DOHH2 (cell line): ENCODE results near the gene UMODL1.

Experiments
- H3F3A ChIP-seq: fragments of 200-600 bp; sonication (generic), shearing (Covaris generic); 2 replicates; pipeline ENCODE4 v1.6.0; 2016; ENCODE audit warnings: antibody characterized with exemption, mild to moderate bottlenecking; ENCODE audit not compliant: control insufficient read depth, insufficient read depth
- H3K27ac ChIP-seq: fragments of 200-600 bp; sonication (generic); 2 replicates; pipeline ENCODE4 v1.5.1; 2014; ENCODE audit warnings: low read depth, mild to moderate bottlenecking, low read length, moderate library complexity
- H3K27me3 ChIP-seq: fragments of 200-600 bp; sonication (generic); 2 replicates; pipeline ENCODE4 v1.6.1; 2014; ENCODE audit warnings: mild to moderate bottlenecking, low read length, mixed read lengths; ENCODE audit not compliant: control insufficient read depth
- H3K36me3 ChIP-seq: fragments of 200-600 bp; sonication (generic); 2 replicates; pipeline ENCODE4 v1.6.1; 2014; ENCODE audit warnings: mild to moderate bottlenecking, low read length, moderate library complexity, mixed read lengths; ENCODE audit not compliant: control insufficient read depth
- H3K4me1 ChIP-seq: fragments of 200-600 bp; sonication (generic); 2 replicates; pipeline ENCODE4 v1.6.1; 2014; ENCODE audit warnings: mild to moderate bottlenecking, low read length, mixed read lengths; ENCODE audit not compliant: control insufficient read depth
- H3K4me2 ChIP-seq: fragments of 200-600 bp; sonication (generic); 2 replicates; pipeline ENCODE4 v1.6.0; 2014; ENCODE audit warnings: mild to moderate bottlenecking, low read length, moderate library complexity
- H3K4me3 ChIP-seq: fragments of 200-600 bp; sonication (generic); 2 replicates; pipeline ENCODE4 v1.5.1; 2014; ENCODE audit warnings: mild to moderate bottlenecking, low read length, mixed read lengths
- H3K79me2 ChIP-seq: fragments of 200-600 bp; sonication (generic); 2 replicates; pipeline ENCODE4 v1.6.1; 2014; ENCODE audit warnings: mild to moderate bottlenecking, low read length, mixed read lengths; ENCODE audit not compliant: control insufficient read depth
- H3K9me2 ChIP-seq: fragments of 200-600 bp; sonication (generic); replicated peaks from 2 replicates; pipeline ENCODE4 v1.6.1; 2014; ENCODE audit warnings: mild to moderate bottlenecking, low read length, mixed read lengths; ENCODE audit not compliant: control insufficient read depth
- H3K9me3 ChIP-seq: fragments of 200-600 bp; sonication (generic); 2 replicates; pipeline ENCODE4 v1.6.1; 2014; ENCODE audit warnings: antibody characterized with exemption, low read length, mixed read lengths; ENCODE audit not compliant: control insufficient read depth, insufficient read depth
- H4K20me1 ChIP-seq: fragments of 200-600 bp; sonication (generic); 2 replicates; pipeline ENCODE4 v1.6.0; 2014; ENCODE audit warnings: low read depth, mild to moderate bottlenecking, antibody characterized with exemption, low read length, moderate library complexity; ENCODE audit not compliant: control insufficient read depth, insufficient read depth
- EZH2phosphoT487 ChIP-seq: fragments of 200-600 bp; sonication (generic); IDR thresholded peaks from 2 replicates; pipeline ENCODE4 v1.6.1; 2017; ENCODE audit warnings: borderline replicate concordance, mild to moderate bottlenecking, antibody characterized with exemption, low read length, moderate library complexity, mixed read lengths
- TF ChIP-seq, protein P1 (sequence below): fragments of 200-600 bp; sonication (generic); IDR thresholded peaks from one replicate; pipeline ENCODE4 v1.5.1; 2014; ENCODE audit warnings: antibody characterized with exemption, mild to moderate bottlenecking, low read depth, low read length; ENCODE audit not compliant: poor library complexity, severe bottlenecking

UMODL1 gene

GRCh38 chr21:42079008-42079938 is 8.2 kb downstream of the UMODL1 start:
- Histone ChIP-seq H3K9me2 (no peaks in the 10 kb centered on the region), H3F3A (no peaks in the 10 kb centered on the region), H4K20me1 (no peaks in the 10 kb centered on the region), H3K4me1 (no peaks in the 10 kb centered on the region), H3K36me3 (no peaks in the 10 kb centered on the region), H3K27ac (no peak overlapping the region), H3K79me2 (no peaks in the 10 kb centered on the region), H3K4me2 (no peak overlapping the region), H3K4me3 (no peak overlapping the region), H3K27me3 (peaks cover 10% of the 10 kb centered on the region; the same call in 1 of the 2 replicates), H3K9me3 (no peaks in the 10 kb centered on the region)
- TF ChIP-seq, protein P1, sequence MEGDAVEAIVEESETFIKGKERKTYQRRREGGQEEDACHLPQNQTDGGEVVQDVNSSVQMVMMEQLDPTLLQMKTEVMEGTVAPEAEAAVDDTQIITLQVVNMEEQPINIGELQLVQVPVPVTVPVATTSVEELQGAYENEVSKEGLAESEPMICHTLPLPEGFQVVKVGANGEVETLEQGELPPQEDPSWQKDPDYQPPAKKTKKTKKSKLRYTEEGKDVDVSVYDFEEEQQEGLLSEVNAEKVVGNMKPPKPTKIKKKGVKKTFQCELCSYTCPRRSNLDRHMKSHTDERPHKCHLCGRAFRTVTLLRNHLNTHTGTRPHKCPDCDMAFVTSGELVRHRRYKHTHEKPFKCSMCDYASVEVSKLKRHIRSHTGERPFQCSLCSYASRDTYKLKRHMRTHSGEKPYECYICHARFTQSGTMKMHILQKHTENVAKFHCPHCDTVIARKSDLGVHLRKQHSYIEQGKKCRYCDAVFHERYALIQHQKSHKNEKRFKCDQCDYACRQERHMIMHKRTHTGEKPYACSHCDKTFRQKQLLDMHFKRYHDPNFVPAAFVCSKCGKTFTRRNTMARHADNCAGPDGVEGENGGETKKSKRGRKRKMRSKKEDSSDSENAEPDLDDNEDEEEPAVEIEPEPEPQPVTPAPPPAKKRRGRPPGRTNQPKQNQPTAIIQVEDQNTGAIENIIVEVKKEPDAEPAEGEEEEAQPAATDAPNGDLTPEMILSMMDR, result no peak
- TF ChIP-seq EZH2phosphoT487, result no peak

- no peaks in the 10 kb centered on the region for H3K9me3 ChIP-seq
- H3K27me3 ChIP-seq, result peaks cover 10% of the 10 kb centered on the region; the same call in 1 of the 2 replicates
- H3K4me3 ChIP-seq, result no peak overlapping the region
- H3K4me1 ChIP-seq, result no peaks in the 10 kb centered on the region
- H3K79me2 ChIP-seq, result no peaks in the 10 kb centered on the region
- no peaks in the 10 kb centered on the region for H4K20me1 ChIP-seq
- no peak overlapping the region for H3K27ac ChIP-seq
- H3K4me2 ChIP-seq, result no peak overlapping the region
- no peaks in the 10 kb centered on the region for H3K36me3 ChIP-seq
- H3K9me2 ChIP-seq, result no peaks in the 10 kb centered on the region
- TF ChIP-seq EZH2phosphoT487, result no peak
- TF ChIP-seq, protein P1, result no peak
- no peaks in the 10 kb centered on the region for H3F3A ChIP-seq
These were observed 9.0 kb downstream of the UMODL1 start for GRCh38 chr21:42079939-42080787.

DNA sequence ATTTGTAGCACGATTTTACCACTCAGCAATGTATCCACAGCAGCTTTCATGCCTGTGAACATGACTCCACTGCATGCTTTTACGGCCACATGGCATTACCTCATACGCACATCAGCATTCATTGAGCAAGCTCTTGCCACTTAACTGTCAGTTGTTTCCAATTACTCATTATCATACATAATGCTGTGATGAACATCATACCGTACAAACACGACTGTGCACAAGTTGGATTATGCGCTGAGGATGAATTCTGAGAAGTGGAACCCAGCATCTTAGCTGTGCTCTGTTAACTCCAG is 9.6 kb downstream of the UMODL1 start:
- H3K4me1 ChIP-seq, result no peaks in the 10 kb centered on the region
- no peaks in the 10 kb centered on the region for H3K9me3 ChIP-seq
- no peak overlapping the region for H3K27ac ChIP-seq
- no peaks in the 10 kb centered on the region for H4K20me1 ChIP-seq
- H3K36me3 ChIP-seq, result no peaks in the 10 kb centered on the region
- H3K79me2 ChIP-seq, result no peaks in the 10 kb centered on the region
- no peaks in the 10 kb centered on the region for H3F3A ChIP-seq
- H3K27me3 ChIP-seq, result peaks cover 10% of the 10 kb centered on the region; the same call in 1 of the 2 replicates
- H3K4me3 ChIP-seq, result no peak overlapping the region
- no peak for TF ChIP-seq EZH2phosphoT487
- TF ChIP-seq, protein P1, result no peak
- no peaks in the 10 kb centered on the region for H3K9me2 ChIP-seq
- no peak overlapping the region for H3K4me2 ChIP-seq
